Liver (tissue), 3 donors: ENCODE measurements around the gene NINJ2.
A peak's percentile ranks its signal among the peaks of the same experiment; 100 is the strongest.

ENCODE experiments used
- GABPA ChIP-seq, 2 donors: IDR thresholded peaks in 1 of 2; conservative IDR thresholded peaks in 1 of 2; 2 replicates each; pipeline ENCODE4 v1.6.1; 2016; ENCODE audit warnings: antibody characterized with exemption in 2 of 2, mild to moderate bottlenecking in 1 of 2, moderate library complexity in 1 of 2
- JUND ChIP-seq, 2 donors: IDR thresholded peaks; 2 replicates each; pipeline ENCODE4 v1.6.1; 2016; ENCODE audit warnings: antibody characterized with exemption in 2 of 2
- RAD21 ChIP-seq, 2 donors: IDR thresholded peaks; 2 replicates each; pipeline ENCODE4 v1.6.1; 2016; ENCODE audit warnings: antibody characterized with exemption in 2 of 2, mild to moderate bottlenecking in 2 of 2
- YY1 ChIP-seq: IDR thresholded peaks from 2 replicates; pipeline ENCODE4 v1.6.1; 2016; ENCODE audit warnings: antibody characterized with exemption, mild to moderate bottlenecking
- TF ChIP-seq, protein P1 (sequence below): fragments of 150-350 bp; IDR thresholded peaks from 2 replicates; pipeline ENCODE4 v1.5.1; 2017; ENCODE audit warnings: improper control_type of control experiment, low read depth, low read length; ENCODE audit not compliant: missing input control
- TF ChIP-seq, protein P2 (sequence below): IDR thresholded peaks from 2 replicates; pipeline ENCODE4 v1.6.1; 2016; ENCODE audit warnings: antibody characterized with exemption
- donor health status: healthy.
- donor health status: healthy.

GRCh38 chr12:645563-646071, 17.6 kb downstream of the NINJ2 start:
- TF ChIP-seq JUND (IDR thresholded peaks at IDR 0.05) = peak; percentile 49 to 59
- TF ChIP-seq, protein P1, sequence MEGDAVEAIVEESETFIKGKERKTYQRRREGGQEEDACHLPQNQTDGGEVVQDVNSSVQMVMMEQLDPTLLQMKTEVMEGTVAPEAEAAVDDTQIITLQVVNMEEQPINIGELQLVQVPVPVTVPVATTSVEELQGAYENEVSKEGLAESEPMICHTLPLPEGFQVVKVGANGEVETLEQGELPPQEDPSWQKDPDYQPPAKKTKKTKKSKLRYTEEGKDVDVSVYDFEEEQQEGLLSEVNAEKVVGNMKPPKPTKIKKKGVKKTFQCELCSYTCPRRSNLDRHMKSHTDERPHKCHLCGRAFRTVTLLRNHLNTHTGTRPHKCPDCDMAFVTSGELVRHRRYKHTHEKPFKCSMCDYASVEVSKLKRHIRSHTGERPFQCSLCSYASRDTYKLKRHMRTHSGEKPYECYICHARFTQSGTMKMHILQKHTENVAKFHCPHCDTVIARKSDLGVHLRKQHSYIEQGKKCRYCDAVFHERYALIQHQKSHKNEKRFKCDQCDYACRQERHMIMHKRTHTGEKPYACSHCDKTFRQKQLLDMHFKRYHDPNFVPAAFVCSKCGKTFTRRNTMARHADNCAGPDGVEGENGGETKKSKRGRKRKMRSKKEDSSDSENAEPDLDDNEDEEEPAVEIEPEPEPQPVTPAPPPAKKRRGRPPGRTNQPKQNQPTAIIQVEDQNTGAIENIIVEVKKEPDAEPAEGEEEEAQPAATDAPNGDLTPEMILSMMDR = no peak
- TF ChIP-seq, protein P2, sequence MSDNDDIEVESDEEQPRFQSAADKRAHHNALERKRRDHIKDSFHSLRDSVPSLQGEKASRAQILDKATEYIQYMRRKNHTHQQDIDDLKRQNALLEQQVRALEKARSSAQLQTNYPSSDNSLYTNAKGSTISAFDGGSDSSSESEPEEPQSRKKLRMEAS = peak; percentile 38
- TF ChIP-seq RAD21 (IDR thresholded peaks at IDR 0.05) = peak; percentile 37 to 45
- TF ChIP-seq YY1 = peak; percentile 67
- no peak for TF ChIP-seq GABPA (IDR thresholded peaks at IDR 0.05 in 1 of 2, conservative IDR thresholded peaks at IDR 0.05 in 1 of 2)
